HG02981 (cell line): ENCODE results near the gene NYAP2.

Experiments
- ATAC-seq: cut with Tn5 transposase; IDR thresholded peaks from one replicate; pipeline ENCODE4 v1.9.1; 2021; ENCODE audit warnings: mild to moderate bottlenecking, moderate library complexity; ENCODE audit not compliant: unreplicated experiment

Gene NYAP2

DNA sequence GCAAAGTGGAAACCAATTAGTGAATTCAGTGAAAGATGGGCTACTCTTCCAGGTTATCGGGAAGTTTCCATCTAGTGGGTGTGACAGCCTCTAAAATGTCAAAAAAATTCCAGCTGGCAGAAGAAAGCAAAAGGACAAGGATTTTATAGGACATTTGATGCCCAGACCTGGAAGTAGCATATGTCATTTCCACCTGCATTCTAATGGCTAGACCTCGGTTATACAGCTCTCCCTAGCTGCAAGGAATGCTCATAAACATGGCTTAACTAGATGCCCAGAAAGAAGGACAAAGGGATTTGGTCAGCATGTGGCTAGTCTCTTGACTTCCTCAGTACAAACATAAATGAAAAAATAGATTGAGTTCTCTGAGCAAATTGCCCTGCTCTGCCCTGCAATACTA lies 215.4 kb downstream of the NYAP2 start:
- no peak for ATAC-seq

DNA sequence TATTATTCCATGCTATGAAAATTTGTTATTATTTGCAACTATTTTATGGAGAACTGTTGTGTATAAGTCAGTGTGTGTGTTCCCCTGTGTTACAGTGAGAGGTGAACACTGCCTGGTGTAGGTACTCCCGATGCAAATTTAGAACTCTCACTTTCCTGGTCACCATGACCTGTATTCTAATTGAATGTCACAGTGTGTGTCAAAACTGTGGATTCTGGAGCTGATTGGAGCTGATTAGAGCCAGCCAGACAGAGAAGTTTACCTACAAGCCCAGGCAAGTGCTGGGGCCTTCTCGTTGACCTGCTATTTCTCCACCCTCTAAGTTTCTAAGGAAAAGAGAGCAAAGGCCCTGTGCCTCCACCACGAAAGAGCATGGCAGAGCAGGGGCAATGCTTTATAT lies 216.0 kb downstream of the NYAP2 start:
- ATAC-seq: no peak

DNA sequence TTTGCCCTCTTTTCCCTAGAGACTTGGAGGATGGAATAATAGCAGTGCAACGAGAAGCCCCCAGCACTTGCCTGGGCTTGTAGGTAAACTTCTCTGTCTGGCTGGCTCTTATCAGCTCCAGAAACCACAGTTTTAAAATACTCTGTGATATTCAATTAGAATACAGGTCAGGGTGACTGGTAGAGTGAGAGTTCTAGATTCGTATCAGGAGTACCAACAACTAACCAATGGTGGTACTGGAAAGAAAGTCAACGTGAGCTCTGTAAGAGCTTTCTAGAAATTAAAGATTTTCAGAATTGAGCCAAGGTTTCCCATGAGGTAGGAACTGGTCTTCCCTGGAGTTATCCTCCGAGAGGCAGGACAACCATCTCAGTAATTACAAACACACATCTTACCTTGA lies 216.9 kb downstream of the NYAP2 start:
- no peak for ATAC-seq

DNA sequence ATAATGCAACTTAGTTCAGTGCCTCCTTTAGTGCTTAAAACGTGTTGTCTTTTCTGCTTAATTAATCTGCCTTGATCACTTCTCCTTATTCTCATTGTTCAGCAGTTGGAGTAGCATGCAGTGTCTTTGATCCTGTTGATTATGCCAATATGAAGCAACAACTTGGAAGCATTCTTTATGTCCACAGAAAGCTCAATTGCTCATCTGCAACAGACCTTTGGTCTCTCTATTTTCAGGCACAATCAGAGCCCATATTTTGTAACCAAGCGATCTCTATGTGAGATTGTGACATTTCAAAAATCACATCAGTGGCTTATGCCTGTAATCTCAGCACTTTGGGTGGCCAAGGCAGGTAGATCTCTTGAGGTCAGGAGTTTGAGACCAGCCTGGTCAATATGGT lies 217.3 kb downstream of the NYAP2 start:
- ATAC-seq: no peak

DNA sequence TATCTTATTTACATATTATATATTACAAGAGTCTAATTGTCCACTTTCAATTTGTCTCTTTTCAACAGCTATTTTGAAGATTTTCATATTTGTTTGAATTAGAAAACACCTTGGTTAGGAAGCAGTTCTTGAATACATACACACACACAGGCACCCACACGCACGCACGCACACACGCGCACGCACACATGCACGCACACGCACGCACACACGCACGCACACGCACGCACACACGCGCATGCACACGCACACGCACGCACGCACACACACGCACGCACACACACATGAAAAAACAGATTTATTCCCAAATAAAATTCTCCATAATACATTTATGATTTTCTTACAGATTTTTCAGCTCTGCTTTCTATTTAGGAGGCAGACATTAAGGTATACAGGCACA lies 220.7 kb downstream of the NYAP2 start:
- no peak for ATAC-seq

DNA sequence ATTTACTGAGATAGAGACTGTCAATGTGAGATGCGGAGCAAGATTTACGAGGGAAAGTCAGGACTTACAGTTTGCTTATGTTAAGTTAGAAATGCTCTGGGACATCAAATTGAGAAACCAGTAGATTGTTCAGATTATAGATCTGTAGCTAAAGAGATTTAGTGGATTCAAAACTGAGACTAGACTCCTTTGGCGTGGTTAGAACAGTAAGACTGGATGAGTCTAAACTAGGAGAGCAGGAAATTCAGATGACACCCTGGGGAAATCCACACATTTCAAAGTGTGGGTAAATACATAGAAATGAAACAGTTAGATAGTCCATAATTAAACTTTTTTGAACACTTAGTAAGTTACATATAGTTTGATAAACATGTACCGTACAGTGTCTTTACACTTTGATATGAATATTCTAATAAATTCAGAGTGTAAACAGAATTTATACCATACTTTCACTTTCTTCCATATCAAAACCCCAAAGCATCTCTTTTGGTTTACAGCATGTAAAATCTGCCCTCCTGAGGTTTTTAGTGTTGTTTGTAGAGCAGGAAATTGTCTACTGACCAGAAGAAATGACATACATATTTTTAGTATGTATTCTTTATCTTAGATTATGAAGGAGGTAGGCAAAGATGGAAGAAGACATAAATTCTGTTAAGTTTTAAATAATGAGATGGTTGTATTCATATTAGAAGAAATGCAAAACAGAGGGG lies 231.5 kb downstream of the NYAP2 start:
- no peak for ATAC-seq

DNA sequence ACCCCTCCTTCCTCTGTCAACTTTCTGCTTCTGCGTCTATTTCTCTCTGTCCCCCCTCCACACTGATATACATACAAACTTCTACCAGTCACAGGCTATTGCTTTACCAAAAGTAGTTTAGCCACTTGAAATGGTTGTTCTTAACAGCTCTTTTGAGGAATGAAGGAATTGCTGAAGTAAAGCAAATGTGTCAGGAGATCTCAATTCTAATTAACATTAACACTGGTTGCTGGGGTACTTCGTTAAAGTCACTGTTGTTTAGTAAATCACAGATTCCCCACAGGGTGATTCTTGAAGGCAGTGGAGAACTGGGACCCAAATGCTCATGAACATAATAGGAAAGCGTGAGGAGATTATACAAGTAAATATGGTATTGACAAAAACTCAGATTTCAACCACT lies 232.8 kb downstream of the NYAP2 start:
- ATAC-seq: no peak

DNA sequence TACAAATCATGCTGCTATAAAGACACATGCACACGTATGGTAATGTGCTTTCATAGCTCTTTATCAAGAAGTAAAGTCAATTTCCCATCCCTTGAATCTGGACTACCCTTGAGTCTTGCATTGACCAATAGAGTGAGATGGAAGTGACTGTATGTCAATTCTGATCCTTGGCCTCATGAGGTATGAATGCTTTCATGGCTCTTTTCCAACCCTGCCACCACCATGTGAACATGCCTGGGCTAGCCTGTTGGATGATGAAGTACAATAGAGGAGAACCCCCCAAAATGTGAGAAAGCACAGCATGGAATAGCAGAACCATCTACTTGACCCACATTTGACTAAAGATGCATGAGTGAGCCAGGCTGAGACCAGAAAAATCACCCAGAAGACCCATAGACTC lies 237.0 kb downstream of the NYAP2 start:
- no peak for ATAC-seq

DNA sequence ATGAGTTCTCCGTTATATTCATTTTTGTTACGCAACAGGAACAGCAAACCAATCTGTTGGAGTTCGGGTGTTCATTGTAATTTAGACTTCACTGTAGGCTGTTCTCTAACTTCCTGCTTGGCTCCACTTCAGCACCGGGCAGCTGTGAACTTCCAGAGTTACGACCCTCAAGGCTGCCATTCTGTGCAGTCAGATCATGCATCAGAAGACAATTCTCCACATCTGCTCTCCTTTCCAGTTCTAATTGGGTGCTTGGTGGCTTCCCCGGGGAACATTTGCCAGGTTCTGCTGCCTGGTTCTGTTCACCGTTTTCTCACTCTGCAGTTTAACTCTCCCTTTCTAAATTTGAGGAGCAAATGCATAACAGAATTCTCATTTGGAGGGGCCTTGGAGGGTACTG lies 237.7 kb downstream of the NYAP2 start:
- no peak for ATAC-seq

DNA sequence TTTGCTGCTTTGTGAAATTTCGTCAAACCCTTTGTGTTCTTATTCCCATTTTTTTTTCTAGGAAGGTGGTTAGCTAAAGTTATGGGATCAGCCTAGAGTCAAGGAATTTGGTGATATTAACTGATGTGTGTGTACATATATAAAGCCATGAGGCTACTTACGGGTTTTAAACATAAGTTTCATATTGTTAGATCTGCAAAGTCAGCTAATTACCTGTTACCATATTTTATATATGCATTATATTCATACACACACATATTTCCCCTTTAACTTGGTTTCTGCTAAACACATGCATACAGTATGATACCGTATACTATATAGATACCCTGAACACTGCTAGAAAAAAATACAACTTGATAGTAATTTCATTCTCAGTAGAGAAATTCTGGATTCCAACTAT lies 241.0 kb downstream of the NYAP2 start:
- no peak for ATAC-seq

DNA sequence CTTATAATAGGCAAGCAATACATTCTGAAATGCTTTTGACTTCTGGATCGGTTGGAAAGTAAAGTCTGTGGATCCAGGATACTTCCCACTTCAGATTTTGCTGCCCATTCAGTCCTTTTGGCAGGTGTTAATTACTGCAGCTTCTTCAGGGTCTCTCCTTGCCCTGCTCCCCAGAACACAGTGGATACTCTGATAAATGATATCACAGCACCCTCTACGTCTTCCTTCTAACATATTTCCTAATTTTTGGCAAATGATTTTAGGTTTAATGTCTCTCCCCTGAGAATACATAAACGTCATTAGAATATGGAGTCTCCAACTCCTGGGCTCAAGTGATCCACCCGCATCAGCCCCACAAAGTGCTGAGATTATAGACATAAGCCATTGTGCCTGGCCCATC lies 249.8 kb downstream of the NYAP2 start:
- no peak for ATAC-seq

DNA sequence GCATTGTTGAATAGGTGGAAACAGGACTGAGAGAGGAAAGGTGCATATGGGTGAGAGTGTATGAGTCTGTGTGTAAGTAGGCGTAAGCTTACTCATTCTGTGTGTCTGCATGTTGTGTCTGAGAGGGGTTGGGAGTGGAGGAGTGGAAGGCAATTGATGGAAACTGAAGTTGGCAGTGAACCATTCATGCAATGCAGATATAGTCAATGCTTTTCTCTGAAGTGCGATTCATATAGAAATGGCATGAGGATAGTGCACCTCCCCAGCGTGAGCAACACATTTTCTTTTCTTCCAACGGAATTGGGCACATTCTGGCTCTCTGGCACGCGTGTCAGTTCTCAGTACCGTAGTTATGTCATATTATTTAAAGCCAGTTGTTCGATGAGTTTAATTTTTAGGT lies 250.5 kb downstream of the NYAP2 start:
- no peak for ATAC-seq

DNA sequence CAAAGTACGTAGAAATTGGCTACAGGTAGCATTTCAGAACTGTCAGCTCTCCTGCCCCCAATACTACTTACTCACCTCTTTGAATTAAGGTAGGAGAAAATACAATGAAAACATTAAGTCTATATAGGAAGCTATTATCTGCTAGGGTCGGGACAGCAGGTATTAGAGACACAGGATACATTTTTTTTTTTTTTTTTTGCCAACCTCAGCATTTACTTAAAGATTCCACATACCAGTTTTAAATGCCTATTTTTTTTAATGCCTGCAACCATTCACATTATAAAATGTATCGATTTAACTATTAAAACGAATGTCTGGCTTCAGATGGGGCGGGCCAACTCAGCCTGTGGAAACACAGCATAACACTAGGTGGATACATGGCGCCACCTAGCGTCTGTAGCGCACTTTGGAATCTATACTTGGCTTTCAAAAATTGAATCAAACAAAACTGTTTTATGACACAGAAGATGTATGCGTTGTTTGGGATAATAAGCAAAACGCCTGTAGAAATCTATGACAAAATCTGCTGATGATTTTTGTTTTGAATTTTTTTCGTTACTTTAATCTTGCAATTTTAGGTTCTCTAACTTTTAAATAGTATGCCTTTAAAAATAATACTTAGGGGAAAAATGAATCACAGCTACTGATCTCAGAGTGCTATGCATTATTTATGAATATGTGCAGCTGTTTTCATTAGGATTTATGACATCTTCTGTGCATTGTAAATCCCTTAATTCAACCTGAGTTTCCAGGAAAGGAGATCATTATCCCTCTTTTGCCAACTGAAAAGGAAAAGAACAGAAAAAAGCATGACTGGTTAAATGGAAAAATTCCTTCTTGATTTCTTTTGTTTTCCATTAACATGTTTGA lies 261.0 kb downstream of the NYAP2 start:
- peak; percentile 83 for ATAC-seq

DNA sequence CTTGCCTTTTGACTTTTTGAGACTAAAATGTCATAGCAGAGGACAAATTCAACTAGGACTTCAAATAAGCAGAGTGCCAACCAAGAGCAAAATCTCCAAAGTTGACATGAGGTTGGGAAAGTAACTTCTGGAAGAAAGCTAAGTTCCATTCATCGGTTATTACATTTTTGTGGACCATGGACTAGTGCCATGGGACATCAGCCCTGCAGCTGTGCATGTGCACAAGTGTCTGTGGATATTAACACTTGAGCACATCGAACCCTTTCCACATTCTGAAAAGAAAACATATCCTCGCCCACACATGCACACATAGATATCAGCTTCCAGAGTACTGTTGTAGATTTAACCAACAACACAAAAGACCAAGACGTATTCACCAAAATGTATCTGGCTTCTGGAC lies 262.6 kb downstream of the NYAP2 start:
- no peak for ATAC-seq

DNA sequence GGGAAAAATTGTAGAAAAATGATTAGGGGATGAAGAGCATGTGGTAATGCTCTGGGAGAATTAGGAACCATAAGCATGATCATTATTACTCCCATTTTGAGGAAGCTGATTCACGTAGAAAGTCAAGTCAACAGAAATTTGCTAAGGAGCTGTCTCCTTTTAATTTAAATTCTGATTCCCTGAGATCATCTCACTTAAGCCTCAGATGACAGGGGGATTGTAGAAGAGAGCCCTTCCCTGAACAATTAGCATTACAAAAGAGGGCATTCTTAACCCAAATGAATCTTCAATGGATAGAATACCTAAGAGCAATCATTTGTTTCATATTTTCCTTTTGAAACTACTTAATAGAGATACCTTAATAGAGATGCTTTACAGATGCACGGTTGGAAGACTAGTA lies 267.9 kb downstream of the NYAP2 start:
- ATAC-seq: no peak

DNA sequence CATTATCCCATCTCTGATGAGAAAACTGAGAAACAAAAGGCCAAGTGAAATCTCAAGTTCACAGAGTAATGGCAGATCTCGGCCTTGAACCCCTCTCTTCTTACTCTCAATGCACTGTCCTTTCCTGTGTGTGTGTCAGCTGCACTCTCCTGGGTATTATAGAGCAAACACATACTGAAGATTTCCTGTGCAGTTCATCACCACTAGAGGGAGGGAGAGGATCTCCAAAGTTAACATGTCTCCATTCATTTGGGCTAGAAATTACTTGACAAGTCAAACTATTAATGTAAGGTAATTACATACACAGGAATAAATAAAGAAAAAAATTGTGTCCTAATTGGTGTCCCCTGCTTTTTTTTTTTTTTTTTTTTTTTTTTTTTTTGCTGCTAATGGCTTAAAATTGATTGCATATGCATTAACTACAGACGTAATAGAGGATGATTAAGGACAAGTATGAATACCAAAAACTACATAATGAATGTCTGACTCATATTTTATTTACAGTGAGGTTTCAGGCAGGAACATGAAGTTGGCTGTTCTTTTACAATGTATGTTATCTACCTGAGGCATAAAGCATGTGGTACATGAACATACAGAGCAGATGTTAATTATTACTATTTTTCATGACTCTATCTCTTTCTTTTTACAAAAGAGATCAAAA lies 269.2 kb downstream of the NYAP2 start:
- peak; percentile 84 for ATAC-seq

DNA sequence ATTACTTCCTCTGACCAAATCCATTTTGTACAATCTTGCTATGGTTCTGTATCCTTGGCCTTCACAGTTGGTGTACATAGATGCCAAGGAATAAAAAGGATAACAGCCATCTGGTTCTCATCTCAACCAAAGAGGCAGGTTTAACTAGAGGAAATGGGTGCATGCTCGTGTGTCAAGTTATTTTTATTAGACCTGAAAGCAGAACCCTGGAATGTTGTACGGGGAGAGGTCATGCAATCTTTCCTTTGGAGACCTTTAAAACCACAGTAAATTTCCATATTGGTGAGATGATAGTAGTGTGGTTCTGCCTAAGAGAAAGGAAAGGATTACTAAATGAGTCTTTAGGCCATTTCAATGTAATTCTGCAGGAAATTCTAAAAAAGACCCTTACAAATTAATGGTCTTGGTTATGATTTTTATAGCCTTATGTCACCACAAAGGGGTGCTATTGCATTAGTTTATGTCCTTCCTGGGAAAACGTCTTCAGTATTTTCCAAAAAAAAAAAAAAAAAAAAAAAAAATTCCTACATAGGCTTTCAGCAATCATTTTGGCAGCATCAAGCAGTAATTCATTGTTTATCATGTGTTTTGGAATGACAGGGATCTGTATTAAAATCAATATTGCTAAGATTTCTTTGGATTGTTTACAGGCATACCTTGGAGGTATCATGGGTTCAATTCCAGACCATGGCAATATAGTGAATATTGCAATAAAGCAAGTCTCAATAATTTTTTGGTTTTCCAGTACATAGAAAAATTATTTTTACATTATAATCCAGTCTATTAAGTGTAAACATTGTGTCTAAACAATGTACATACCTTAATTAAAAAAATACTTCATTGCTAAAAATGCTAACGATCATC lies 270.8 kb downstream of the NYAP2 start:
- ATAC-seq: no peak

DNA sequence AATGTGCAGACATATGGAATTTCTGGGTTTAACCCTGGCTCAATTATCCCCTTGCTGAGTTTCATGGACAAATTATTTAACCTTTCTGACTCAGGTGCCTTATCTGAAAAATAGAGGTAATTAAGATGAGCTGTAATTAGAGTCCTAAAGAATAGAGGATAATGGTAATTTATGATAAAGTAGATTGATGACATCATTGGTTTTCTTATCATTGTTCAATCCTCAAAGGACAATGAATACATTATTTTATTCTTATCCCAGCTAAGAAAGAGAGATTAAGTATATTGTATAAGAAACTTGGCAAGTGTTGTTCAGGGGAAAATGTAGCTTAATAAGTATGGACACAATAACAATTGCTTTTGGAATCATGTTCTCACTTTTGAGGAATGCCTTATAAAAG lies 279.3 kb downstream of the NYAP2 start:
- no peak for ATAC-seq

DNA sequence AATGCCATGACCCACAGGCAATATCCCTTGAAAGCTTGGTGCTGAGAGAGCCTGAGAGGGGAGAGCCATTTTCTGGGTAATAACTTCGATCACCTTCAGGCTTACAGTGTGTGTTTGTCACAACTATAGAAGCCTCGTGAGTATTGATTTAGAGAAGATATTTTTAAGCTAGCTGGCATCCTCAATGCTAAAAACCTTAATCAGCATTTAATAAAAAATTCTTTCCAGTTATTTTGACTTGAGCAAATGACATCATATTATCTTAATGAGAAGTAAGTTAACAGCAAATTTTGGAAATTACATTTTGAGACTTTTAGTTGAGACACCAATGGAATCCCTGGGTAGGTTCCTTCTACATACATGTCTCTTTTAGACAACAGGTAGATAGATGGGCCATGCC lies 283.7 kb downstream of the NYAP2 start:
- no peak for ATAC-seq

DNA sequence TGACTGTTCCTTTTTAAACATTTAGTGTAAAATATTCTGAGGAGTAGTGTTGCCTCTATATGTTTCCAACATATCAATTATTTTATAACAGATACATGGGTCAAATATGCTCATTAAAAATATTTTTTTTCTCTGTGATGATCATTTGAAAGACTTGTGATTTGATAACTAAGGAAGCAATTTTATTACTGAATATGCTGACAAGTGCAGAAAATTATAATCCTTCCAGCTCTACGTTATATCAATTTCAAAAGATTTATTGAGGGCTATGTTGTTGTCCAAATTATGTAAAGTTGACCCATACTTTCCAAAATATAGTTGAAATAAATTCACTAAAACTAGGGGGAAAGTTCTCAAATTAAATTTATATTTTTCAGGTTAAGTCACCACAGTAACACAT lies 290.6 kb downstream of the NYAP2 start:
- ATAC-seq: no peak

DNA sequence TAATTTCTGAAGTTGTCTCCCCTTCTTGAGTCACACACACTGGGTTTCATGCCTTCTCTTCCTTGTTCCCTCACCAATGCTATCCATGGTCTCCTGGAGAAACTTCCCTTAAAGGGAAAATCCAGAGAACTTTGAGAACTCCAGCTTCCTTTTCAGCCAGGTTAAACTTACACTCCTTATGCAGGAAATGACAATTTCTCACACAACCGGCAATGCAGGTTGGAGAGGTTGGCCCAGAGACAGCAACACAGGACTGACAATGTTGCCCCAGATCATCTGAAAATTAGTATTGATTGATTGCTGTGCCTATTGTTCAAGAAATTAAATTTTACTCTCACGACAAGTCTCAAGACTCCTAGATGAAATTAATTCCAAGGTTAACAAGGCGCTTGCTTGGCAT lies 292.2 kb downstream of the NYAP2 start:
- no peak for ATAC-seq
